Measurements from ENCODE around the gene EBF3. TPM values are rescaled to one million over a fixed set of nuclear protein-coding genes. Genes with fewer than 3 reads are reported as not detected.

EBF3 gene
- polyA plus RNA-seq, 1 experiment = 0.32 TPM

GRCh38 chr10:129955601-129956285 is 8.3 kb downstream of the EBF3 start:
- Histone ChIP-seq H3K27me3 (ENCODE audit: control insufficient read depth, insufficient read depth, low read length) (peaks cover 17% of the 10 kb centered on the region), H3K36me3 (ENCODE audit: control insufficient read depth, insufficient read depth, low read length) (no peaks in the 10 kb centered on the region), H3K4me3 (ENCODE audit: low read depth, low read length) (no peak overlapping the region)
- DNase-seq (ENCODE audit: low read depth) = no peak
- POLR2A ChIA-PET = no interaction called here
- no peak for TF ChIP-seq CTCF (IDR thresholded peaks at IDR 0.05; ENCODE audit: insufficient read depth, low read depth, low read length)
- CTCF ChIA-PET = interaction anchor here (1.3 kb wide), 1 partner anchor 15 kb away, joined by 4 read pairs; no protein-coding TSS in a partner anchor

- Histone ChIP-seq H3K36me3 (ENCODE audit: control insufficient read depth, insufficient read depth, low read length) (no peaks in the 10 kb centered on the region), H3K27me3 (ENCODE audit: control insufficient read depth, insufficient read depth, low read length) (peaks cover 10% of the 10 kb centered on the region), H3K4me3 (ENCODE audit: low read depth, low read length) (no peak overlapping the region)
- CTCF ChIA-PET = no interaction called here
- POLR2A ChIA-PET = no interaction called here
- TF ChIP-seq CTCF (IDR thresholded peaks at IDR 0.05; ENCODE audit: insufficient read depth, low read depth, low read length) = no peak
- no peak for DNase-seq (ENCODE audit: low read depth)
Observed at GRCh38 chr10:129954492-129955315, 9.4 kb downstream of the EBF3 start.

DNA sequence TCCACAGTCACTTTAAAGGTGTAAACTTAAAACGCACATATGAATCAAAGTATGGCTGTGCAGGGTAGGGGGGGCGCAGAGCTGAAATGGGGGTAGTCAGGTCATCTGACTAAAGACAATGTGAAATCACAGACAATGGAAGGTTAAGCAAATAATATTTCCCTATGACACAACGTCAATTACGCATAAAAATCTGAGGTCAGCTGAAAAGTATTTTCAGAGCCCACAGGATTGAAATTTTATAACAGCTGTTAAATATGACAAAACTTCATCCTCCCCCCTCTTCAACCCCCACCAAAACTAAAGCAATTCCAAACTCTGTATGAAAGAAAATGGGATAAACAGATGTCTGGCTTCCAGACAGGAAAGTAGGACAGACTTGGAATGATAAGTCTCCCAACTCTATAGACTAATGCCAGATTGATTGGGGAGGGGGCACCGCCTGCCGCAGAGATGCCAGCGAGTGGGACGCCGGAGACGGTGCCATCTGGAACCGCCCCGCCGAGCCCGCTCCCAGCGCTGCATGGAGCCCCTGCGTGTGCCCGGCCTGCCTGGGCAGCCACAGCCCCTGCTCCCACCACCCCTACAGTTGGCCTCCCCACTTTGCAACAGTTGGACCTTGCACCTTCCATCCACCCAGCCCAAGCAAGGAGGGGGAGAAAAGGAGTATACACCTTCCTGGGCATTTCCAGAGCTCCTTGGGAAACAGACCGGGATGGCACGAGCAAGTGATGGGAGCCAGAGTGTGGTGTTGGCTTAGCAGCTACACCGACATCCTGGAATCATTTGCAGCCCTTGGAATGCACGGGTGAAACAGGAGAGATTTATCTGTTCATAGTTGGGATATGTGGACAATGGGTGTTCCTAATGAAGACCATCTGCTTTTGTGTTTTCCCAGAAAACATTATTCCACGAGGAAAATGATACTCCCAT is 10.7 kb downstream of the EBF3 start:
- no peak overlapping the region for H3K4me3 ChIP-seq (ENCODE audit: low read depth, low read length)
- TF ChIP-seq CTCF (IDR thresholded peaks at IDR 0.05; ENCODE audit: insufficient read depth, low read depth, low read length) = no peak
- peaks cover 6% of the 10 kb centered on the region for H3K27me3 ChIP-seq (ENCODE audit: control insufficient read depth, insufficient read depth, low read length)
- ChIA-PET CTCF (interaction anchor here (0.6 kb wide), 1 partner anchor 1299 kb away, joined by 3 read pairs; no protein-coding TSS in a partner anchor), POLR2A (no interaction called here)
- no peak for DNase-seq (ENCODE audit: low read depth)
- H3K36me3 ChIP-seq (ENCODE audit: control insufficient read depth, insufficient read depth, low read length) = no peaks in the 10 kb centered on the region

DNA sequence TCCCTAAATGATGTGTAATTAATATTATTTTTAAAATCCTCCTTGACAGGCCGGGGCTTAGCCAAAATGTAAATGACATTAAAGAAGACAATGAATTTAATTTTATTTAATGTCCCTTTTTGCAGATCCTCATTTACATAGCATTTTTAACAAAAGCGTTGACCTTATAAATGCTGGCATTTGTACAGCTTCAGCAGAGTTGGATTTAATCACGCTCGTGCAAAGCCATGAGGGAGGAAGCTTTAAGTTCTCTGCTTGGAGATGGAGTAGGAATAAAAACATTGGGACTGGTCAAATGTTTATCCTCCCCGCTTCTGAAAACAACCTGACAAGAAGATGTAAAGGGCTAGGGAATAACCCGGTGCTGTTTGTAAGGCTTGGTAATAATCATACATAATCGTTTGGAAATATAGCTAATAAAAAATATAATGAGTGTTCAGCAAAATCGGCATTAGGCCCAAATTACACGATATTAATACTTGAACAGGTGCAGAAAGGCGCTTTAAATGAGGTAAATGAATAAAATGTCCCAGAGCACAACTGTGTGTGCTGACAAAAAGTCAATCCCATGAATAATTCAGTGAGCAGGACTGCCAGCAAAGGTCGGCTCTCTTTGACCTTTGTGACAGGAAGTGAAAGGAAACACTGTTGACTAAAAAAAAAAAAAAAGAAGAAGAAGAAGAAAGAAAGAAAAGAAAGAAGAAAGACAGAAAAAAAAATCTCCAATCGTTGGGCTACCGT is 11.5 kb downstream of the EBF3 start:
- 0 out of 2 replicates have a peak, but pooled peaks cover 3% of the 10 kb centered on the region for H3K27me3 ChIP-seq (ENCODE audit: control insufficient read depth, insufficient read depth, low read length)
- no peak for DNase-seq (ENCODE audit: low read depth)
- no peak for TF ChIP-seq CTCF (IDR thresholded peaks at IDR 0.05; ENCODE audit: insufficient read depth, low read depth, low read length)
- H3K36me3 ChIP-seq (ENCODE audit: control insufficient read depth, insufficient read depth, low read length) = no peaks in the 10 kb centered on the region
- ChIA-PET POLR2A (no interaction called here), CTCF (no interaction called here)
- H3K4me3 ChIP-seq (ENCODE audit: low read depth, low read length) = no peak overlapping the region
